HL-60 (cell line): ENCODE results near the gene FLT3LG.
A peak's percentile ranks its signal among the peaks of the same experiment; 100 is the strongest.

ENCODE experiments used
- DNase-seq, 2 experiments: peaks; one replicate each; pipeline ENCODE4 v3.0.0-alpha.2; 2010 to 2020; ENCODE audit warnings: low read depth in 1 of 2, low spot score in 1 of 2
- H3K27ac ChIP-seq: fragments of 250-450 bp; sonication (Bioruptor Pico); replicated peaks from 2 replicates; pipeline ENCODE4 v1.5.1; 2020; ENCODE audit warnings: mild to moderate bottlenecking, moderate library complexity
- H3K27me3 ChIP-seq: fragments of 250-450 bp; sonication (Bioruptor Pico); 2 replicates; pipeline ENCODE4 v1.5.1; 2021; ENCODE audit warnings: mild to moderate bottlenecking, moderate library complexity; ENCODE audit not compliant: insufficient read depth, poor library complexity, severe bottlenecking
- H3K4me3 ChIP-seq: replicated peaks from 2 replicates; pipeline ENCODE4 v1.5.1; 2011; ENCODE audit warnings: mild to moderate bottlenecking, control low read depth, low read length; ENCODE audit not compliant: insufficient read depth
- GABPA ChIP-seq: IDR thresholded peaks from 2 replicates; pipeline ENCODE4 v1.6.1; 2012; ENCODE audit warnings: low read depth
- POLR2AphosphoS5 ChIP-seq: IDR thresholded peaks from 2 replicates; pipeline ENCODE4 v1.6.1; 2012; ENCODE audit warnings: low read depth
- REST ChIP-seq: IDR thresholded peaks from 2 replicates; pipeline ENCODE4 v1.6.1; 2012; ENCODE audit warnings: low read depth; ENCODE audit not compliant: insufficient replicate concordance
- SPI1 ChIP-seq: IDR thresholded peaks from 2 replicates; pipeline ENCODE4 v1.6.1; 2012; ENCODE audit warnings: low read depth, mild to moderate bottlenecking, borderline replicate concordance
- long read RNA-seq: library from polyadenylated mRNA; unstranded; transcript quantifications from one replicate; pipeline ENCODE4 v2.0.0, GENCODE V29; 2020
- TF ChIP-seq, protein P1 (sequence below): IDR thresholded peaks from one replicate; pipeline ENCODE4 v1.5.1; 2011; ENCODE audit warnings: low read length, control low read depth, inconsistent platforms; ENCODE audit not compliant: insufficient read depth

The FLT3LG gene, protein sequence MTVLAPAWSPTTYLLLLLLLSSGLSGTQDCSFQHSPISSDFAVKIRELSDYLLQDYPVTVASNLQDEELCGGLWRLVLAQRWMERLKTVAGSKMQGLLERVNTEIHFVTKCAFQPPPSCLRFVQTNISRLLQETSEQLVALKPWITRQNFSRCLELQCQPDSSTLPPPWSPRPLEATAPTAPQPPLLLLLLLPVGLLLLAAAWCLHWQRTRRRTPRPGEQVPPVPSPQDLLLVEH
- long read RNA-seq, partial matches to known transcripts: 0 of 5 reads
- long read RNA-seq, other reads (novel, unspliced or antisense): 4 of 5 reads

- H3K4me3 ChIP-seq: peak within 1 kb of the TSS; percentile 62
- peak; percentile 63 to 66 for DNase-seq
- H3K27ac ChIP-seq: peak within 1 kb of the TSS; percentile 42; the same call in 1 of the 2 replicates
- TF ChIP-seq, protein P1, sequence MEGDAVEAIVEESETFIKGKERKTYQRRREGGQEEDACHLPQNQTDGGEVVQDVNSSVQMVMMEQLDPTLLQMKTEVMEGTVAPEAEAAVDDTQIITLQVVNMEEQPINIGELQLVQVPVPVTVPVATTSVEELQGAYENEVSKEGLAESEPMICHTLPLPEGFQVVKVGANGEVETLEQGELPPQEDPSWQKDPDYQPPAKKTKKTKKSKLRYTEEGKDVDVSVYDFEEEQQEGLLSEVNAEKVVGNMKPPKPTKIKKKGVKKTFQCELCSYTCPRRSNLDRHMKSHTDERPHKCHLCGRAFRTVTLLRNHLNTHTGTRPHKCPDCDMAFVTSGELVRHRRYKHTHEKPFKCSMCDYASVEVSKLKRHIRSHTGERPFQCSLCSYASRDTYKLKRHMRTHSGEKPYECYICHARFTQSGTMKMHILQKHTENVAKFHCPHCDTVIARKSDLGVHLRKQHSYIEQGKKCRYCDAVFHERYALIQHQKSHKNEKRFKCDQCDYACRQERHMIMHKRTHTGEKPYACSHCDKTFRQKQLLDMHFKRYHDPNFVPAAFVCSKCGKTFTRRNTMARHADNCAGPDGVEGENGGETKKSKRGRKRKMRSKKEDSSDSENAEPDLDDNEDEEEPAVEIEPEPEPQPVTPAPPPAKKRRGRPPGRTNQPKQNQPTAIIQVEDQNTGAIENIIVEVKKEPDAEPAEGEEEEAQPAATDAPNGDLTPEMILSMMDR: peak; percentile 91
- no peak for TF ChIP-seq SPI1
- no peak for TF ChIP-seq REST
- no peak for TF ChIP-seq GABPA
- TF ChIP-seq POLR2AphosphoS5: no peak; the same call in 1 of the 2 replicates
- H3K27me3 ChIP-seq: no peaks in the 10 kb centered on the region
Measured at GRCh38 chr19:49473868-49474541, at the start of gene FLT3LG. TSS of gene FLT3LG (plus strand) at chr19:49474215. CDS start at chr19:49474640, 425 bp downstream.

GRCh38 chr19:49425178-49425577 lies 48.8 kb upstream of the FLT3LG start, which contains the start of gene GFY:
TSS of gene GFY (plus strand) at chr19:49425388. CDS start at chr19:49426431, 1,043 bp downstream.
- Histone ChIP-seq H3K4me3 (no peak within 1 kb of the TSS), H3K27ac (no peak within 1 kb of the TSS), H3K27me3 (peaks cover 87% of the 10 kb centered on the region)
- DNase-seq: no peak
- TF ChIP-seq GABPA (no peak), SPI1 (no peak), POLR2AphosphoS5 (no peak), REST (no peak)
- TF ChIP-seq, protein P1: no peak

- TF ChIP-seq GABPA: no peak
- TF ChIP-seq POLR2AphosphoS5: no peak
- TF ChIP-seq REST: no peak
- TF ChIP-seq, protein P1: no peak
- no peak for TF ChIP-seq SPI1
- H3K27ac ChIP-seq: no peak overlapping the region
- no peak for DNase-seq
- H3K27me3 ChIP-seq: peaks cover 86% of the 10 kb centered on the region
- no peak overlapping the region for H3K4me3 ChIP-seq
Measured at GRCh38 chr19:49425922-49426592, 48.0 kb upstream of the FLT3LG start.
